ENCODE measurements around the gene LEFTY2.

Gene LEFTY2

GRCh38 chr1:225949041-225949440 lies 8.0 kb upstream of the LEFTY2 start:
- DNase-seq (ENCODE audit: low read depth) = no peak
- no peak overlapping the region for H3K4me3 ChIP-seq (ENCODE audit: low read depth, low read length)
- TF ChIP-seq, protein P1, sequence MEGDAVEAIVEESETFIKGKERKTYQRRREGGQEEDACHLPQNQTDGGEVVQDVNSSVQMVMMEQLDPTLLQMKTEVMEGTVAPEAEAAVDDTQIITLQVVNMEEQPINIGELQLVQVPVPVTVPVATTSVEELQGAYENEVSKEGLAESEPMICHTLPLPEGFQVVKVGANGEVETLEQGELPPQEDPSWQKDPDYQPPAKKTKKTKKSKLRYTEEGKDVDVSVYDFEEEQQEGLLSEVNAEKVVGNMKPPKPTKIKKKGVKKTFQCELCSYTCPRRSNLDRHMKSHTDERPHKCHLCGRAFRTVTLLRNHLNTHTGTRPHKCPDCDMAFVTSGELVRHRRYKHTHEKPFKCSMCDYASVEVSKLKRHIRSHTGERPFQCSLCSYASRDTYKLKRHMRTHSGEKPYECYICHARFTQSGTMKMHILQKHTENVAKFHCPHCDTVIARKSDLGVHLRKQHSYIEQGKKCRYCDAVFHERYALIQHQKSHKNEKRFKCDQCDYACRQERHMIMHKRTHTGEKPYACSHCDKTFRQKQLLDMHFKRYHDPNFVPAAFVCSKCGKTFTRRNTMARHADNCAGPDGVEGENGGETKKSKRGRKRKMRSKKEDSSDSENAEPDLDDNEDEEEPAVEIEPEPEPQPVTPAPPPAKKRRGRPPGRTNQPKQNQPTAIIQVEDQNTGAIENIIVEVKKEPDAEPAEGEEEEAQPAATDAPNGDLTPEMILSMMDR (IDR thresholded peaks at IDR 0.05; ENCODE audit: insufficient read depth, low read depth, low read length, missing control alignments) = no peak

DNA sequence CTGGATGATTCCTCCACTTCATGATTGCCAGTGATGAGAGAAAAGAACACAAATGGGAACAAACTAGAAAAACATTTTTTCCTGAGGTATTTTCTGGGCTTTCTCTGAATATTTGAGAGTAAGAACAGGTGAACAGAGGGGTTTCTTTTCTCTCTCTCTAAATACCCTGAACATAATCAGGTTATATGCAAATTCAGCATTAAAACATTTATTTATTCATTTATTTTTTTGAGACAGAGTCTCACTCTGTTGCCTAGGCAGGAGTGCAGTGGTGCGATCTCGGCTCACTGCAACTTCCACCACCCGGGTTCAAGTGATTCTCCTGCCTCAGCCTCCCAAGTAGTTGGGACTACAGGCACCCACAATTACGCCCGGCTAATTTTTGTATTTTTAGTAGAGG lies 5.8 kb upstream of the LEFTY2 start:
- TF ChIP-seq, protein P1 (IDR thresholded peaks at IDR 0.05; ENCODE audit: insufficient read depth, low read depth, low read length, missing control alignments) = no peak
- no peak for DNase-seq (ENCODE audit: low read depth)

GRCh38 chr1:225946082-225946620 lies 5.1 kb upstream of the LEFTY2 start:
- no peak for DNase-seq (ENCODE audit: low read depth)
- TF ChIP-seq, protein P1 (IDR thresholded peaks at IDR 0.05; ENCODE audit: insufficient read depth, low read depth, low read length, missing control alignments) = no peak
- H3K4me3 ChIP-seq (ENCODE audit: low read depth, low read length) = no peak overlapping the region

More for the DNA sequence above, 5.8 kb upstream of the LEFTY2 start:
- H3K4me3 ChIP-seq (ENCODE audit: low read depth, low read length) = no peak overlapping the region

DNA sequence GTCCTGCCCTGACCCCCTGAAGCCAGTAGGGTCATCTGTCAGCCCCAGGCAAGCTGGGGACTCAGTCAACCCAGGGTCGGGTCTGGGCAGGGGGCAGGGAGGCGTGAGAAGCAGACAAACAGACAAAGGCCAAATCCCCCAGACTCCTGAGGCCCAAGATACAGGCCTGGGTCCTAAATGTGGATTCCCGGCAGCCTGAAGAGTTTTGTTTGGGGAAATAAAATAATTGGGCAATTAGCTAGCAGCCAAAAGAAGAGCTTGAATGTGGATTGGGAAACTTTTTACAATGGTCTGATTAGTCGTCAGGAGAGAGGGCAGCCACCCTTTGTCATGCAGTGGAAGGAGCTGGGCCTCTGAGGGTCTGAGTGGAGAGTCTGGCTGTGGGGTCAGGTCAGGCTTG lies 4.5 kb upstream of the LEFTY2 start:
- TF ChIP-seq, protein P1 (IDR thresholded peaks at IDR 0.05; ENCODE audit: insufficient read depth, low read depth, low read length, missing control alignments) = no peak
- no peak overlapping the region for H3K4me3 ChIP-seq (ENCODE audit: low read depth, low read length)
- DNase-seq (ENCODE audit: low read depth) = no peak

DNA sequence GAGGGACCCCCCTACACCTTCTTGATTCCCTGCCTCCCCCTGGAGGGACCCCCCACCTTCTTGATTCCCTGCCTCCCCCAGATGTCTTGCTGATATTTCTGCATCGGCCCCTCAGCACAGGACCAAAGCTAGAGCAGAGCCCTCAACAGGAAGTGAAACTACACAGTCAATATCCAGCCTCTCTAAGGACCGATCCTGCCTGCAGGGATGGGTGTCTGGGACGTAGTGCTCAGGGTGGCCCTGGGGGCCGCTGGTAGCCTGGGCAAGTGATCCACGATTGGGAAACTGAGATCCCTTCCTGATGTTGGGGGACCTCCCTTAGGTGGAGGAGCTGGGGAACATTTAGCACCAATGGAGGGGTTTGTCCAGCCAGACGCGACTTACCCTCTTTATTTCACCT lies 3.9 kb upstream of the LEFTY2 start:
- TF ChIP-seq, protein P1 (IDR thresholded peaks at IDR 0.05; ENCODE audit: insufficient read depth, low read depth, low read length, missing control alignments) = no peak

DNA sequence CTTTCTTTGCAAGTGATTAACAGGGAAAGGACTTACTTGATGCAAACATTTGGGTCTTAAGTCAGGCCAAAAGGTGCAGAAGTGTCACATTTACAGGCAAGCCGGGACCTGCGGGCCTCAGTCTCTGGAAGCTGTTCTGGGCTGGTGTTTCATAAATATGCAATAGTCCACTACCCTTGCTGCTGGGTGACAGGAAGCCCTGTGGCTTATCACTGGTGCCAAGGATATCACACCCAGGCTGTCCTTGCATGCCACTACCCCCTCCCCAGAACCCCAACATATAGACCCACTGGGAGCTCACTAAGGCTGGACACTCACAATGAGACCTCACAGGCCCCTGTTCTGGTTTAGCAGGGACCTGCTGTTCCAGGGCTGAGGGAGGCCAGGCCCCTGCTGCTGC lies 3.4 kb upstream of the LEFTY2 start:
- no peak for DNase-seq (ENCODE audit: low read depth)
- TF ChIP-seq, protein P1 (IDR thresholded peaks at IDR 0.05; ENCODE audit: insufficient read depth, low read depth, low read length, missing control alignments) = no peak
- H3K4me3 ChIP-seq (ENCODE audit: low read depth, low read length) = no peak overlapping the region

More for the DNA sequence above, 3.9 kb upstream of the LEFTY2 start:
- no peak overlapping the region for H3K4me3 ChIP-seq (ENCODE audit: low read depth, low read length)
- DNase-seq (ENCODE audit: low read depth) = peak; percentile 39

- no peak overlapping the region for H3K4me3 ChIP-seq (ENCODE audit: low read depth, low read length)
- TF ChIP-seq, protein P1 (IDR thresholded peaks at IDR 0.05; ENCODE audit: insufficient read depth, low read depth, low read length, missing control alignments) = no peak
- no peak for DNase-seq (ENCODE audit: low read depth)
These were observed 2.6 kb upstream of the LEFTY2 start for GRCh38 chr1:225943582-225943981.
